ENCODE data around the gene PTP4A1. TPM values are rescaled to one million over a fixed set of nuclear protein-coding genes. Genes with fewer than 3 reads are reported as not detected.

PTP4A1 gene
- polyA plus RNA-seq, 1 donor (not counting 4 experiments of a cell fraction or from before 2014, with no cell fraction given): 65.7 TPM

DNA sequence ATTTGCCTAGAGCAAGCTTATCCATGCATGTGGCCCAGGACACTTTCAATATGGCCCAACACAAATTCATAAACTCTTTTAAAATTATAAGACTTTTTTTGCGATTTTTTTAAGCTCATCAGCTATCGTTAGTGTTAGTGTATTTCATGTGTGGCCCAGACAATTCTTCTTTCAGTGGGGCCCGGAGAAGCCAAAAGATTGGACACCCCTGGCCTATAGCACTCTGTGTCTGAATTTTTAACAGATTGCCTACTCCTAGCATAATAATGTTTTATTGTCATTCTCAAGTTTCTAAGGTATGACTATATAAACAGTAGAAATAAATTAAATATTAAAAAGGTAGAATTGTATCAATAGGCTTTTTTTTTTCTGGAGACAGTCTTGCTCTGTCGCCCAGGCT is 48.6 kb upstream of the PTP4A1 start:
- dilution Hi-C loops (cut with MboI; ENCODE audit: extremely low pct_ligation_motif_present, low sequenced_read_pairs): no loop called here
- no peaks in the 10 kb centered on the region for H3K79me2 ChIP-seq (ENCODE audit: control insufficient read depth, insufficient read depth, low read length)
- no peaks in the 10 kb centered on the region for H3K27me3 ChIP-seq (ENCODE audit: control insufficient read depth, extremely low read depth, insufficient read depth, low read length)
- no peaks in the 10 kb centered on the region for H3K9me1 ChIP-seq (ENCODE audit: control insufficient read depth, extremely low read depth, insufficient read depth, low read length)
- DNase-seq (ENCODE audit: low read depth, low spot score) (no peak), FAIRE-seq (no peak)
- peaks cover 33% of the 10 kb centered on the region for H3K4me1 ChIP-seq (ENCODE audit: control insufficient read depth, extremely low read depth, insufficient read depth, low read length)
- no peak overlapping the region for H3K4me2 ChIP-seq (ENCODE audit: control insufficient read depth, extremely low read depth, insufficient read depth, low read depth, low read length)
- no peaks in the 10 kb centered on the region for H4K20me1 ChIP-seq (ENCODE audit: control insufficient read depth, extremely low read depth, insufficient read depth, low read length)
- H3K9ac ChIP-seq (ENCODE audit: control insufficient read depth, extremely low read depth, insufficient read depth, low read length): no peak overlapping the region
- no peak overlapping the region for H2AFZ ChIP-seq (ENCODE audit: control insufficient read depth, low read length)
- H3K4me3 ChIP-seq (ENCODE audit: control insufficient read depth in 2 of 3, extremely low read depth in 1 of 3, insufficient read depth in 2 of 3, low read depth in 1 of 3, low read length in 3 of 3): no peak overlapping the region
- H3K27ac ChIP-seq (ENCODE audit: control insufficient read depth, insufficient read depth, low read length): no peak overlapping the region
- no peaks in the 10 kb centered on the region for H3K9me3 ChIP-seq (ENCODE audit: control insufficient read depth, low read depth, low read length)
- no peaks in the 10 kb centered on the region for H3K36me3 ChIP-seq (ENCODE audit: control insufficient read depth in 2 of 2, extremely low read depth in 1 of 2, insufficient read depth in 2 of 2, low read length in 2 of 2)
- no peak for TF ChIP-seq EZH2 (IDR thresholded peaks at IDR 0.05; ENCODE audit: low read length)
- TF ChIP-seq, protein P1, sequence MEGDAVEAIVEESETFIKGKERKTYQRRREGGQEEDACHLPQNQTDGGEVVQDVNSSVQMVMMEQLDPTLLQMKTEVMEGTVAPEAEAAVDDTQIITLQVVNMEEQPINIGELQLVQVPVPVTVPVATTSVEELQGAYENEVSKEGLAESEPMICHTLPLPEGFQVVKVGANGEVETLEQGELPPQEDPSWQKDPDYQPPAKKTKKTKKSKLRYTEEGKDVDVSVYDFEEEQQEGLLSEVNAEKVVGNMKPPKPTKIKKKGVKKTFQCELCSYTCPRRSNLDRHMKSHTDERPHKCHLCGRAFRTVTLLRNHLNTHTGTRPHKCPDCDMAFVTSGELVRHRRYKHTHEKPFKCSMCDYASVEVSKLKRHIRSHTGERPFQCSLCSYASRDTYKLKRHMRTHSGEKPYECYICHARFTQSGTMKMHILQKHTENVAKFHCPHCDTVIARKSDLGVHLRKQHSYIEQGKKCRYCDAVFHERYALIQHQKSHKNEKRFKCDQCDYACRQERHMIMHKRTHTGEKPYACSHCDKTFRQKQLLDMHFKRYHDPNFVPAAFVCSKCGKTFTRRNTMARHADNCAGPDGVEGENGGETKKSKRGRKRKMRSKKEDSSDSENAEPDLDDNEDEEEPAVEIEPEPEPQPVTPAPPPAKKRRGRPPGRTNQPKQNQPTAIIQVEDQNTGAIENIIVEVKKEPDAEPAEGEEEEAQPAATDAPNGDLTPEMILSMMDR (optimal IDR thresholded peaks at IDR 0.05 in 1 of 3, IDR thresholded peaks at IDR 0.05 in 1 of 3, conservative IDR thresholded peaks at IDR 0.05 in 1 of 3; ENCODE audit: extremely low read depth in 1 of 3, insufficient read depth in 2 of 3, low read length in 3 of 3): no peak

DNA sequence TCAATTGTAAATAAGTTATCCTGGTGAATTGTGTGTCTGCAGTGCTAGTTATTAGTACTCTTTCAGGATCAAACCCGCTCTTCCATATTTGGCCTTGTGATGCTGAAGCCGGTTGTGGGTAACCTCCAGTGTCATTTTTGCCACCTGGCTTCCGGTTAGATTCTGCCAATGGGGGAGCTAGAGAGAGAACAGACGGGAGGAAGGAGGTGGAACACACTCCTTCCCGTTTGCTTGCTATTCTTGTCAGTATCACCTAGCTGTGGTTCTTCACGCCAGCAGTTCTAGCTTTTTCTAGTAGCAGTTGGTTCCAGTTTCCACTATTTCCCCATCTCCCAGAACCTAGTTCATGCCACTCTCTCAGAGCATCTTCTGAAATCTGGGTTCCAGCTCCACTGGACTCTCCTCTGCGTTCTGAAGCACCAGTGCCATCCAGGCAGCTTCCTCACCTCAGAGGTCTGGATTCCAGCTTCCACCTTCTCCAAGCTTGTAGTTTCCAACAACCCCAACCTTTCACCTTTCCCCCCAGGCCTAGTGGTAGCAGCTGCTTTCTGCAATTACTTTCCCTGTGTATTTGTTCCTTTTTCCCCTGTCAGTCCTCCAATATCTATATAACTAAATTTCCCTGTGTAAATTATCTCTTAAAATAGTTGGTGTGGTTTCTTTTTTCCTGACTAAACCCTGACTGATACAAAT is 46.9 kb upstream of the PTP4A1 start:
- dilution Hi-C loops (cut with MboI; ENCODE audit: extremely low pct_ligation_motif_present, low sequenced_read_pairs): no loop called here
- FAIRE-seq: no peak

More for the DNA sequence above, 46.9 kb upstream of the PTP4A1 start:
- Histone ChIP-seq H3K27ac (ENCODE audit: control insufficient read depth, insufficient read depth, low read length) (no peak overlapping the region), H3K9me3 (ENCODE audit: control insufficient read depth, low read depth, low read length) (no peaks in the 10 kb centered on the region), H2AFZ (ENCODE audit: control insufficient read depth, low read length) (no peak overlapping the region), H3K9me1 (ENCODE audit: control insufficient read depth, extremely low read depth, insufficient read depth, low read length) (no peaks in the 10 kb centered on the region), H3K79me2 (ENCODE audit: control insufficient read depth, insufficient read depth, low read length) (no peaks in the 10 kb centered on the region), H3K4me3 (ENCODE audit: control insufficient read depth in 2 of 3, extremely low read depth in 1 of 3, insufficient read depth in 2 of 3, low read depth in 1 of 3, low read length in 3 of 3) (no peak overlapping the region), H4K20me1 (ENCODE audit: control insufficient read depth, extremely low read depth, insufficient read depth, low read length) (no peaks in the 10 kb centered on the region), H3K4me1 (ENCODE audit: control insufficient read depth, extremely low read depth, insufficient read depth, low read length) (peaks cover 38% of the 10 kb centered on the region), H3K9ac (ENCODE audit: control insufficient read depth, extremely low read depth, insufficient read depth, low read length) (no peak overlapping the region), H3K36me3 (ENCODE audit: control insufficient read depth in 2 of 2, extremely low read depth in 1 of 2, insufficient read depth in 2 of 2, low read length in 2 of 2) (no peaks in the 10 kb centered on the region), H3K4me2 (ENCODE audit: control insufficient read depth, extremely low read depth, insufficient read depth, low read depth, low read length) (no peak overlapping the region), H3K27me3 (ENCODE audit: control insufficient read depth, extremely low read depth, insufficient read depth, low read length) (no peaks in the 10 kb centered on the region)
- DNase-seq (ENCODE audit: low read depth, low spot score): no peak
- no peak for TF ChIP-seq EZH2 (IDR thresholded peaks at IDR 0.05; ENCODE audit: low read length)
- TF ChIP-seq, protein P1 (optimal IDR thresholded peaks at IDR 0.05 in 1 of 3, IDR thresholded peaks at IDR 0.05 in 1 of 3, conservative IDR thresholded peaks at IDR 0.05 in 1 of 3; ENCODE audit: extremely low read depth in 1 of 3, insufficient read depth in 2 of 3, low read length in 3 of 3): no peak

All from keratinocyte (primary cell).